Measurements from ENCODE around the gene SCIN. TPM values are rescaled to one million over a fixed set of nuclear protein-coding genes. Genes with fewer than 3 reads are reported as not detected.

Gene SCIN
- polyA plus RNA-seq, 1 of the 3 experiments (the other 2 are of a cell fraction), result 0.02 TPM

DNA sequence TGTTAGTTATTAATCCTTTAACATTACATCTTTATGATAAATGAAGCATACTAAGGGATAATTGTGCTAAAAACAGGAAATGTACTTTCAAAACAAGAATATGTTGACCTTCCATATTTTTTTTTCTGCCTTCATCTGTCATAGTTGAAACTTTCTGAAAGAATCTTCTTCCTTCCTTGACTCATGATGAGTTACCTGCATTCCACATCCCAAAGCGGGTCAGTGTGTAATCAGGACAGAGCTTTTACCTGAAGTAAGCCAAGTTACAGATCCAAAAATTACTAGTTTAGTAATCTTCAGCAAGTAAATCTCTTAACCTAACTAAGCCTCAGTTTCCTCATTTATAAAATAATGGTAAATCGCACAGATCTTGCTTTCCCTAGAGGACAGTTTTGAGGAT lies 103.5 kb downstream of the SCIN start:
- Histone ChIP-seq H3K27ac (ENCODE audit: low read depth in 2 of 2, low read length in 1 of 2) (no peak overlapping the region), H3K27me3 (ENCODE audit: insufficient read depth) (no peaks in the 10 kb centered on the region), H3K79me2 (ENCODE audit: insufficient read depth) (no peaks in the 10 kb centered on the region), H4K20me1 (ENCODE audit: insufficient read depth) (no peaks in the 10 kb centered on the region), H3K4me2 (no peak overlapping the region), H2AFZ (ENCODE audit: low read depth) (0 out of 2 replicates have a peak overlapping the region, but pooled peaks have one; percentile 10), H3K4me3 (ENCODE audit: low read depth in 2 of 2, low read length in 1 of 2) (no peak overlapping the region), H3K9me3 (no peaks in the 10 kb centered on the region), H3K9me2 (no peaks in the 10 kb centered on the region), H3K4me1 (ENCODE audit: control insufficient read depth in 1 of 2, insufficient read depth in 2 of 2, low read depth in 1 of 2, low read length in 1 of 2) (no peaks in the 10 kb centered on the region), H3F3A (replicated peaks; ENCODE audit: insufficient read depth) (no peaks in the 10 kb centered on the region), H3K36me3 (replicated peaks in 1 of 2; ENCODE audit: control insufficient read depth in 1 of 2, insufficient read depth in 2 of 2, low read length in 1 of 2) (no peaks in the 10 kb centered on the region), H3K9ac (no peak overlapping the region)
- no peak for DNase-seq
- WGBS (ENCODE audit: low lambda C conversion rate), result 45% methylated on average over 2 of the region's 2 CpGs
- CTCF ChIA-PET, result interaction anchor here (1.5 to 2.8 kb wide), 3 partner anchors 11 to 149 kb away, joined by 3 to 21 read pairs (median 6); partner anchors contain the start of gene ARL4A
- TF ChIP-seq FOSL2 (IDR thresholded peaks at IDR 0.05; ENCODE audit: borderline replicate concordance, low read depth), result peak; percentile 29; the same call in 1 of the 2 replicates
- no peak for TF ChIP-seq RXRA (IDR thresholded peaks at IDR 0.05; ENCODE audit: borderline replicate concordance, low read depth)
- POLR2A ChIA-PET, result no interaction called here

DNA sequence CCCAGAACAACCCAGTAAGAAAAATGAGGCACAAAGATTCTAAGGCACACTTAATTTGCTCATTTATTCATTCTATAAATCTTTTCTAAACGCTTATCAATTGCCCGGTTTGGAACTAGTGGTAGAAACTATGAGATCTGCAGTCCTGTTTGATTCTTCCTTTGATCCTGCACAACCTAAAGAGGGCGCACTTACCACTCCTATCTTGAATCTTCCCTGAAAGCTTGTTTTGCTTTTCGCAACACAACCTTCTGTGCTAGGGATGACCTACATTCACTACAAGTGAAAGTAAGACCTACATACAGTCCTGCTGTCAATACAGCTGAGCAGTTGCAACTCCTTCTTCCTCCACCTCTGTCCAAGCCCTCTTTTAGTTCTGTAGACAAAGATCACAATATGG lies 104.3 kb downstream of the SCIN start:
- Histone ChIP-seq H3K9me2 (no peaks in the 10 kb centered on the region), H4K20me1 (ENCODE audit: insufficient read depth) (no peaks in the 10 kb centered on the region), H3K79me2 (ENCODE audit: insufficient read depth) (no peaks in the 10 kb centered on the region), H3K9me3 (no peaks in the 10 kb centered on the region), H3K27me3 (ENCODE audit: insufficient read depth) (no peaks in the 10 kb centered on the region), H2AFZ (ENCODE audit: low read depth) (no peak overlapping the region), H3K4me1 (ENCODE audit: control insufficient read depth in 1 of 2, insufficient read depth in 2 of 2, low read depth in 1 of 2, low read length in 1 of 2) (no peaks in the 10 kb centered on the region), H3K27ac (ENCODE audit: low read depth in 2 of 2, low read length in 1 of 2) (no peak overlapping the region), H3K9ac (no peak overlapping the region), H3K4me3 (ENCODE audit: low read depth in 2 of 2, low read length in 1 of 2) (no peak overlapping the region), H3K36me3 (replicated peaks in 1 of 2; ENCODE audit: control insufficient read depth in 1 of 2, insufficient read depth in 2 of 2, low read length in 1 of 2) (no peaks in the 10 kb centered on the region), H3K4me2 (no peak overlapping the region), H3F3A (replicated peaks; ENCODE audit: insufficient read depth) (no peaks in the 10 kb centered on the region)
- 52% methylated on average over 4 of the region's 4 CpGs for WGBS (ENCODE audit: low lambda C conversion rate)
- POLR2A ChIA-PET, result no interaction called here
- CTCF ChIA-PET, result interaction anchor here (1.0 to 2.8 kb wide), 7 partner anchors 10 to 426 kb away, joined by 3 to 21 read pairs (median 3); partner anchors contain the start of gene ARL4A
- DNase-seq, result peak; percentile 35
- TF ChIP-seq SMC3 (IDR thresholded peaks at IDR 0.05; ENCODE audit: low read depth, low read length) (0 out of 2 replicates have a peak, but pooled peaks have one; percentile 7), RAD21 (IDR thresholded peaks at IDR 0.05; ENCODE audit: low read length) (peak; percentile 54; the same call in 1 of the 2 replicates)
- TF ChIP-seq, protein P1, sequence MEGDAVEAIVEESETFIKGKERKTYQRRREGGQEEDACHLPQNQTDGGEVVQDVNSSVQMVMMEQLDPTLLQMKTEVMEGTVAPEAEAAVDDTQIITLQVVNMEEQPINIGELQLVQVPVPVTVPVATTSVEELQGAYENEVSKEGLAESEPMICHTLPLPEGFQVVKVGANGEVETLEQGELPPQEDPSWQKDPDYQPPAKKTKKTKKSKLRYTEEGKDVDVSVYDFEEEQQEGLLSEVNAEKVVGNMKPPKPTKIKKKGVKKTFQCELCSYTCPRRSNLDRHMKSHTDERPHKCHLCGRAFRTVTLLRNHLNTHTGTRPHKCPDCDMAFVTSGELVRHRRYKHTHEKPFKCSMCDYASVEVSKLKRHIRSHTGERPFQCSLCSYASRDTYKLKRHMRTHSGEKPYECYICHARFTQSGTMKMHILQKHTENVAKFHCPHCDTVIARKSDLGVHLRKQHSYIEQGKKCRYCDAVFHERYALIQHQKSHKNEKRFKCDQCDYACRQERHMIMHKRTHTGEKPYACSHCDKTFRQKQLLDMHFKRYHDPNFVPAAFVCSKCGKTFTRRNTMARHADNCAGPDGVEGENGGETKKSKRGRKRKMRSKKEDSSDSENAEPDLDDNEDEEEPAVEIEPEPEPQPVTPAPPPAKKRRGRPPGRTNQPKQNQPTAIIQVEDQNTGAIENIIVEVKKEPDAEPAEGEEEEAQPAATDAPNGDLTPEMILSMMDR (IDR thresholded peaks at IDR 0.05), result peak; percentile 41; the same call in 1 of the 2 replicates
- TF ChIP-seq, protein P2, sequence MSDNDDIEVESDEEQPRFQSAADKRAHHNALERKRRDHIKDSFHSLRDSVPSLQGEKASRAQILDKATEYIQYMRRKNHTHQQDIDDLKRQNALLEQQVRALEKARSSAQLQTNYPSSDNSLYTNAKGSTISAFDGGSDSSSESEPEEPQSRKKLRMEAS (IDR thresholded peaks at IDR 0.05; ENCODE audit: low read depth), result no peak

DNA sequence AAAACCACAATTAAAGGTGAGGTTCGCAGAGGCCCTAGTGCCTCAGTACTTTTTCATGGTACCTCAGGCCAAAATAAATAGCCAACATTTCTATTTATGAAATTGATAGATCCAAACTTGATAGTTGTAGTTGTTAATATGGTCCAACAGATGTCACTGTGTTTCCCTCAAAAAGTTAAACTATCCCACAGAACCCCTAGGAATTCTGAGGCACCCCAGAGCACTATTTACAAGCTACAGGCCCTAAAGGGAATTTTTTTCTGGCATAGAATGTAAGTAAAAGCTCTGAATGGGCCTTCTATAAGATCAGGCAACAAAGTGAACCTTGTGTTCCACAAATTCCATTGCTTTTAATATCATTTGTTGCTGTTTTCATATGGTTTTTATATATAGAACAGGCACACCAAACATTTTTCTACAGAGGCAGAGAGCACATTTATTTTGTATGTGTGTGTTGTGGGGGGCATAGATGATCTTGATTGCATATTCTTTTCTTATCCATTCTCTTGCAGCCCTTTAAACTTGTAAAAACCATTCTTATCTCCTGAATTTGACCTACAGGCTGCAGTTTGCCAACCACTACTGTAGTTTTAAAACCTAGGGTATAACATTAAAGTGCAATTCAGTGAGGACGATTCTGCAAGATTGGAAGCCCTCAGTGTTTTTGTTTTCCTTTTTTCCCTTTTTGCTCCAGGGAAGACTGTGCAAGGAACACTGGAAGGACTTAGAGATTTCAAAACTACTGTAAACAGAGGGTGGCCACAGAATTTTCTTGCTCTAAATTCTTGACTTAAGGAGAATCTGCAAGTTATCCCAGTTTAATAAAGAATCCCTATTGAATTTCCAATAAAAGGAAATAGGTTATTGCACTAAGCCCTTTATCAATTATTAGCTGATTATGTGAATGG lies 113.4 kb downstream of the SCIN start:
- ChIA-PET CTCF (interaction anchor here (0.6 to 4.3 kb wide), 12 partner anchors 9 to 1852 kb away, joined by 3 to 33 read pairs (median 3); no protein-coding TSS in a partner anchor), POLR2A (no interaction called here)
- Histone ChIP-seq H3K9me3 (no peaks in the 10 kb centered on the region), H3K4me1 (ENCODE audit: control insufficient read depth in 1 of 2, insufficient read depth in 2 of 2, low read depth in 1 of 2, low read length in 1 of 2) (peaks cover 0 to 10% of the 10 kb centered on the region in 2 experiments; a peak in 2 of 4 replicates), H3K4me3 (ENCODE audit: low read depth in 2 of 2, low read length in 1 of 2) (no peak overlapping the region), H4K20me1 (ENCODE audit: insufficient read depth) (no peaks in the 10 kb centered on the region), H3K9ac (no peak overlapping the region), H3K4me2 (no peak overlapping the region), H2AFZ (ENCODE audit: low read depth) (peak overlapping the region; percentile 27; the same call in 1 of the 2 replicates), H3K36me3 (replicated peaks in 1 of 2; ENCODE audit: control insufficient read depth in 1 of 2, insufficient read depth in 2 of 2, low read length in 1 of 2) (no peaks in the 10 kb centered on the region), H3F3A (replicated peaks; ENCODE audit: insufficient read depth) (no peaks in the 10 kb centered on the region), H3K9me2 (no peaks in the 10 kb centered on the region), H3K27ac (ENCODE audit: low read depth in 2 of 2, low read length in 1 of 2) (no peak overlapping the region), H3K79me2 (ENCODE audit: insufficient read depth) (peaks cover 15% of the 10 kb centered on the region), H3K27me3 (ENCODE audit: insufficient read depth) (no peaks in the 10 kb centered on the region)
- peak; percentile 39 for DNase-seq
- WGBS (ENCODE audit: low lambda C conversion rate), result 40% methylated on average over 2 of the region's 2 CpGs
- TF ChIP-seq RAD21 (IDR thresholded peaks at IDR 0.05; ENCODE audit: low read length), result peak; percentile 63
- TF ChIP-seq RFX5 (IDR thresholded peaks at IDR 0.05; ENCODE audit: low read length), result no peak
- TF ChIP-seq, protein P3, sequence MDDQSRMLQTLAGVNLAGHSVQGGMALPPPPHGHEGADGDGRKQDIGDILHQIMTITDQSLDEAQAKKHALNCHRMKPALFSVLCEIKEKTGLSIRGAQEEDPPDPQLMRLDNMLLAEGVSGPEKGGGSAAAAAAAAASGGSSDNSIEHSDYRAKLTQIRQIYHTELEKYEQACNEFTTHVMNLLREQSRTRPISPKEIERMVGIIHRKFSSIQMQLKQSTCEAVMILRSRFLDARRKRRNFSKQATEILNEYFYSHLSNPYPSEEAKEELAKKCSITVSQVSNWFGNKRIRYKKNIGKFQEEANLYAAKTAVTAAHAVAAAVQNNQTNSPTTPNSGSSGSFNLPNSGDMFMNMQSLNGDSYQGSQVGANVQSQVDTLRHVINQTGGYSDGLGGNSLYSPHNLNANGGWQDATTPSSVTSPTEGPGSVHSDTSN (IDR thresholded peaks at IDR 0.05), result no peak
- TF ChIP-seq POLR2AphosphoS5 (IDR thresholded peaks at IDR 0.05; ENCODE audit: low read depth, low read length), result no peak
- TF ChIP-seq MXI1 (IDR thresholded peaks at IDR 0.05; ENCODE audit: low read depth, low read length), result no peak
- TF ChIP-seq, protein P1 (IDR thresholded peaks at IDR 0.05), result peak; percentile 72
- TF ChIP-seq, protein P4, sequence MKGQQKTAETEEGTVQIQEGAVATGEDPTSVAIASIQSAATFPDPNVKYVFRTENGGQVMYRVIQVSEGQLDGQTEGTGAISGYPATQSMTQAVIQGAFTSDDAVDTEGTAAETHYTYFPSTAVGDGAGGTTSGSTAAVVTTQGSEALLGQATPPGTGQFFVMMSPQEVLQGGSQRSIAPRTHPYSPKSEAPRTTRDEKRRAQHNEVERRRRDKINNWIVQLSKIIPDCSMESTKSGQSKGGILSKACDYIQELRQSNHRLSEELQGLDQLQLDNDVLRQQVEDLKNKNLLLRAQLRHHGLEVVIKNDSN (IDR thresholded peaks at IDR 0.05; ENCODE audit: borderline replicate concordance, low read depth), result no peak
- TF ChIP-seq TAF1 (IDR thresholded peaks at IDR 0.05; ENCODE audit: borderline replicate concordance, low read depth, low read length), result no peak

Data from SK-N-SH (cell line).